HG03460 (cell line): ENCODE results near the gene CEBPG.

ENCODE experiments used
- ATAC-seq: cut with Tn5 transposase; IDR thresholded peaks from one replicate; pipeline ENCODE4 v1.9.1; 2021; ENCODE audit not compliant: unreplicated experiment

Gene CEBPG

DNA sequence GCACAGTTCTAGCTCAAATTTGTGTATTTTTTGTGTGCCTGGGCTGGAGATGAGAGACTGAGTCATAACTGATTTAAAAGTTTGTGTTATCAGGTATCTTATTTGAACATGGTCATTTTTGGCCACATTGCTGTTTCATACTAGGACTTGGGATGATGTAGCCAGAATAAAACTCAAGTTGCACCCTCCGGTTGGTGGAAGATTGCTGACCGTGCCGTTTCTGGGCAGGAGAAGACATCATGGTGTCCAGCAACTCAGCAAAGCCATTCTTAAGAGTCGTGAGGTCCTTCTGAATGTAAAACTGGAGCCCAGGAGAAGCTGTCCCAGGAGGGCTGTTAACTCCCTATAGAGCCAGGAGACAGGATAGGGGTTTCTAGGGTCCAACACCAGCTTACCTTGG lies 7.6 kb downstream of the CEBPG start:
- no peak for ATAC-seq

DNA sequence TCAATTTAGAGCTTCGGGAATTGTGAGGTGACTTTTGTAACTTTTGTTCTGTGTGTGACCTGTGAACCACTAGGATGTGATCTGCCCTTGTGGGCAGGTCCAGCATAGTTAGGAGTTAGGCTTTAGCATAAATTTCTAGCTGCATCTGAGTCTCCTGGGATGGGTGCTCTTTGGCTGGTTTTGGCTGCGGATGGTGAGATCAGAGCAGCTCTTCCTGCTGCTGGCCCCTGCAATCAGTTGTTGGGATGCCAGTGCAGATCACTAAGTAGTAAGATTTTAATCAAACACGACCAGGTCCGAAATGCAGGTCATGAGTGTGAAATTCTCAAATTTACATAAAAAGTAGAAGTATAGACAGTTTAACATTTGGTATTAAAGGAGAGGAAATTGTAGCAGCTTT lies 8.5 kb downstream of the CEBPG start:
- no peak for ATAC-seq

- ATAC-seq: no peak
Measured at GRCh38 chr19:33382982-33383381, 9.5 kb downstream of the CEBPG start.

DNA sequence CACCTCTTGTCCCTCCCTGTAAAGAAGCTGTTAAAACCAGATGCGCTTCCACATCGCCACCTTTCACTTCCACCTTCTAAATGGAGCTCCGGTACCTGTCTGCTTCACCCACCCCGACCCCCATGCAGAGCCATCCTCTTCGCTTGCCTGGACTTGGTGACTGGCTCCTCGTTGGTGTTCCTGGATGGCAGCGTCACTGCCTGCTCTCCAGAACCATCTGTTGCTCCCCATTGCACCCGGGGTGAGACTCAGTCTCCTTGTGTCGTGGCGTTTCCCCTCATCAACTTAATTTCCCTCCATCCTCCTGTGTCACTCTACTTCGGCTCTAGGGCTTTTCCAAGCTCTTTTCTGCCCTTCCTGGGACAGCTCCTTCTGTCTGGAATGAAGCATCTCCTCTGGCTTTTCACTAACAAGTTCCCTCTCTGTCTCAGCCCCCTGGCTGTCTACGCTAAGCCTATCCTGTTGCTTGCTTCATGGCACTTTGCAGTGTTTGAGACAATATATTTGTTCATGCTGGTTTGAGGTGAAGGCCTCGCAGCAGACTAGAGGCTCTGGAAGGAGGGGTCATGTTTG lies 10.3 kb downstream of the CEBPG start:
- no peak for ATAC-seq

DNA sequence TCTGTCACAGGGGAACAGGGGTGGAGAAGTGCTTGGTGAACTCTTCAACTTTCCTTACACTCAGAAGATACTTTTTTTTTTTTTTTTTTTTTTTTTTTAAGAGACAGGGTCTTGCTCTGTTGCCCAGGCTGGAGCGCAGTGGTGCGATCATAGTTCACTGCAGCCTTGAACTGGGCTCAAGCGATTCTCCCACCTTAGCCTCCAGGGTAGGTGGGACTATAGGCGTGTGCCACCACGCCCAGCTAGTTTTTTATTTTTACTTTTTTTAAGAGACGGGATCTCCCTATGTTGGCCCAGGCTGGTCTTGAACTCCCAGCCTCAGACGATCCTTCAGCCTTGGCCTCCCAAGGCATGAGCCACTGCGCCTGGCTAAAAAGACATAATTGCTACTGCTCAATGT lies 11.5 kb downstream of the CEBPG start:
- ATAC-seq: no peak

GRCh38 chr19:33385956-33386355 lies 12.4 kb downstream of the CEBPG start:
- no peak for ATAC-seq

- ATAC-seq: no peak
Measured at GRCh38 chr19:33386361-33386858, 12.9 kb downstream of the CEBPG start.

DNA sequence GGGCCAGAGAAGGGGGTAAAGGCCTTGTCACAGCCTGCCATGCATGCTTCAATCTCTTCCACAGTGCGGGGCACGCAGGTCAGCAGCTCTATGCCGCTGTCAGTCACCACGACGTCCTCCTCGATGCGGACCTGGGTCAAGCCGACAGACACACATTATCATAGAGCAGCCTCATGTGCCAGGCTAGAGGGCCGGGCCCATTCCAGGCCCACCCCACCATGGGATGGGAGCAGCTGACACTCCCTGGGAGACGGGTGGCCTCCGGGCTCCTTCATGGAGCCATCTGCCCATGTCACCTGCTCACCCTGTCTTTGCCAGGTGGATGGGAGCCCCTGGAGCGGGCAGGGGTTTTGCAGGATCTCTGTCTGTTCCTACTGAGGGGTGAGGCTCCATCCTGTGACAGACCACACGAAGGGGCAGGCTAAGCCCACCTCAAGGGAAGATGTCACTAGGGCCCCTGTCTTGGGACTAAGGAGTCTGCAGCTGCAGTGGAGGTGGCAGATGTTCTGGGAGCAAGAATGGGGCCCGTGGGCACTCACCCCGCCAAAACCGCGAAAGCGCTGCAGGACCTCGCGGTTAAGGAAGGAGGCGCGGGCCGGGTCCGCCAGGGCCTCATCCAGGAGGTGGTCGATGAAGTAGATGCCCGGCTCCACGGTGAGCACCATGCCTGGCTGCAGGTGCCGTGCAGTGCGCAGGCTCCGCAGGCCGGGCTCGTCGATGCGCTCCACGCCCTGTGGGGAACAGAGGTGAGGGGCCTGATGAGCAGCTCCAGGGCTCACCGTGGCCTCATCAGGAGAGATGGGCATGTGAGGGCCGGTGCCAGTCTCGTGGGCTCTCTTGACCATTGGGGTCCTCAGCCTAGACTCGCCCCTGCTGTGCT lies 14.1 kb downstream of the CEBPG start:
- no peak for ATAC-seq

DNA sequence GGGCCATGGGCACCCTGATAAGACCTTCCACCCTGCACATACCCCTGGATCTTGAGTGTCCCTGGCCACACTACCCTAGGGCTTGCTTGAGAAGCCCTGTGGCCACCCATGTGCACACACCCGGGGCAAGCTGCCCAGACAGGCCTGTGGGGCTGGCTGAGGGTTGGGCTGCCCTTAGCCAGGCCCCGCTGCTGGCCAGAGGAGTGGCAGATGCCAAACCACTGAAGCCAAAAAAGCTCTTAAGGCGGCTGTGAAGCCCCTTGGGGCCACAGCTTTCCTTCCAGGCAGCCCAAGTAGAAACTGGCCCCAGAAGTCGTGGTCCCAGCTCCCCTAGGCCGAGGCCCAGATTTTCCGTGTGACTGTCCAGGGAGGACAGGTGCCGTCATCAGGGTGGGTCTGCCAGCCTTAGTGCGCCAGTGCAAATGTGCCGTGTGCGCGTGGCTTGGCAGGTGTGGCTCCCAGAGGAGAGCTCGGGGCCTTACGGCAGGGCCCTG lies 14.8 kb downstream of the CEBPG start:
- ATAC-seq: no peak

GRCh38 chr19:33388725-33389420 lies 15.4 kb downstream of the CEBPG start:
- no peak for ATAC-seq

DNA sequence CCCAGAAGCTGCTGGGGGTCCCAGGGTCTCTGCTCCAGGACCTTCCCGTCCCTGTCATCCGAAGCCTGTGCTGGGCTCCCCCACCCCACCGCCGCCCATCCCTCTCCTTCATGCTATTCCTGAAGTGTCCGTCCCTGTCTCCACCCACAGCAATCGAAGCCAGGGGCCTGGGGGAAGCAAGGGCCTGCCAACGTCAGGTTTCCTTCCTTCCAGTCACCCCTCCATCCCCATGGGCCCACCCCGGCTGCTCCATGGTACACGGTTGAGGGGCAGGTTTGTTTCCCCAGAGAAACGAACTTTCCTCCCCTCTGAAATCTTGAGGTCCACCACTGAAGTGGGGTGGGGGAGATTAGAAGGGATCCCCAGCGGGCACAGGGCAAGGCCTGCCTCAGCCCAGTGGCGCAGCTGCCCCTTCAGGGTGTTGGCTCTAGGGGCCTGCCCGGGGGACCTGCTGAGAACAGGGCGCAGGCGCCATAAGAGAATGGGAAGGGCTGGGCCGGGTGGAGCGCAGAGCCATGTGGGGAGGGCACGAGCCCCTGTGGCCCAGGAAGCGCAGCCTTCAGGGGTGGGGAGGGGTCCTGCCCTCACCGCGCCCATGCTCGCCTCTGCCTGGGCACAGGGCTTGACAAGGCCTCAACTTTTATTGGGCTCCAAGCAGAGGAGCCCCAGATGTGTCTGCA lies 16.1 kb downstream of the CEBPG start:
- no peak for ATAC-seq

DNA sequence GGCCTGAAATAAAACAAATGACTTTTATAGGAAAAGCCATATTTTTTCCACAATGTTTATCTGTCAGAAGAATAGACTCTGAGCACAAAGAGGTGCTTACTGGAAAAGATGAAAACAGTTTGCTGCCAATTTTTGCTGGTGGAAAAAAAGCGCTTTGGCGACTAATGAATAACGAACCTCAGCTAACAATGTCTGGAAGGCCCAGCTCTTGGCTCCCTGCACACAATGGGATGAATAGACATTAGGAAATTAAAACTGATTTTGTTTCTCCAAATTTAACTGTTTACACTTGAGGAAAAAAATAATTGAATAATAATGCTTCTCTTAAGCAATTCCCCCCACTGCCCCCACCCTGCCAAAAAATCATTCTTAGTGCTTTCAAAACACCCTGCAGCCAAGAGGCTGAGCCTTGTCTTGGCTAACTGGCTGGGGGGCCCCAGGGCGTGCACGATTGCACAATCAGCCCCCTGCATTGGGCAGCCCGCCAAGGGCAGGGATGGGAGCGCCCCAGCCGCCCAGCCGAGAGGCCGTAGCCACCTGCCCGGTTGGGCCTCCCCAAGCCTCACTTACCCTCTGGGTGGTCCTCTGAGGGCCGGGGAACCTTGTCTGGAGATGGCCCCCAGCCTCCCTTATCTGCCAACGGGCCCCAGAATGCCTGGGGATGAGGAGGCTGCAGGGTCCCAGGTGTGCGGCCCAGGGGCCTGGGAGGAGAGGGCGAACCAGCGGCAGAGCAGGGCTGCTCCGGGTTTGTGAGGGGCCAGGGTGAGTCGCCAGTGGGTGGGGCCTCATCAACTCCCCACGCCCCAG lies 16.8 kb downstream of the CEBPG start:
- no peak for ATAC-seq

- no peak for ATAC-seq
Measured at GRCh38 chr19:33390908-33391630, 17.6 kb downstream of the CEBPG start.

DNA sequence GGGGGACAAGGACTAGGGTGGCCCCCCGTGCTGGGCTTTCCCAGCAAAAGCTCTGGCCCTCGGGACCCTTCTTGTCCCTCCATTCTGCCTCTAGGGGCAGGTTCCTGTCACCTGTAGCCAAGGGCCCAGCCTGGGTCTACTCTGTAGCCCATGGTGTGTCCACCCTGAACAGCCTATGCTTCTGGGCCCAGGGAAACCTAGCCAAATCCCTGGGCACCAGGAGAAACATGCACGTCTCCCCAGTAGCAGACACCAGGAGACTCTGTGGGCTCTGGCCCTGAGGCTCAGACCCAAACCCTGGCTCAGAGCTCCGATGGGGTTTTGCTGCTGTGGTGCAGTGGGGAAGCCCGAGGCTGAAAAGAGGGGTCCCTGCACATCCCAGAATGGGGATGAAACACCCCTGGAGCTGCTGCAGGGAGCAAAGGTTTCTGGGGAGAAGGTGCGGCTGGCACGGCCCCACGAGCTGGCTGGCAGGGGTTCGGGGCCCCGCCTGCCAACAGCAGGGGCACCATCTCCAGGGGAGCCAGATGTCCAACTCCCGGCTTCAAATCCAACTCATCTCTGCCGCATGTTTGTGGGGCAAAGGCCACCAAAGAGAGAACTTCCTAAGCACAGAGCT lies 18.2 kb downstream of the CEBPG start:
- ATAC-seq: no peak

DNA sequence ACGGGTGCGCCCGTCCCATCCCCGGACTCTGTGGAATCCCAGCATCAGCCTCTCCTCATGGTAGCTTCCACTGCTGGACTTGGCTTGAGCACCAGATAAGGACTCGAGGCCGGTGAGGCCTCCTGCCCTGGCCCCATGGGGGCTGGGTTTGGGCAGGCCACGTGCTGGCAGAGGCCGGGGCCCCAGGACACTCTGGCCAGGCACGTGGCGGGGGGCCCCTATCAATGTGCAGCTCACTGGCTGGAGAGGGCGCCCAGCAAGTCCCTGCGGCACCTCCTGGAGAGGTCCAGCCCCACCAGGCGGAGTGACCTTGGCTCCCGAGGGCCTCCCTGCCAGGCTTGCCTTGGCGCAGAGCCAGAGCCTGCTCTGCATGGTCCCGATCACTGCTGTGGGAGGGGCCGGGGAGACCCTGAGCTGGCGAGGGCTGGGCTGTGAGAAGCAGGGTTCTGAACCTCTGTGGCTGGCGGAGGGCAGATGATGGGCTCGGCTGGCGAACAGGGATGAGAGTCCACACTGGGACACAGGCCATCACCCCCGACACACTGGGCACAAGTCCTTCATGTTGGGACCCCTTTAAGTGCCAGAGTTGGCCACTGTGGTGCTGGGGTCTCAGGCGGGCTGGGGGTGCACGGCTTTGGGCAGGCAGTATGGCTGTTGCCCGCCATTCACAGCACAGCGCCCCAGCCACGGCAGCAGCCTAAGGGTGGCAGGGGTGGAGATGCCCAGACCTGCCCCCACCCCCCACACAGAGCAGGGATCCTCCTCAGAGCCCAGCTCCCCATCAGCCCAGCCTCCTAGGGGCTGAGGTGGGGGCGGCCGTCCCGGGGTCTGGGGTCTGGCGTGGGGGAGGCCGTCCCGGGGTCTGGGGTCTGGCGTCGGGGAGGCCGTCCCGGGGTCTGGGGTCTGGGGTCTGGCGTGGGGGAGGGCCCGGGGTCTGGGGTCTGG lies 19.1 kb downstream of the CEBPG start:
- no peak for ATAC-seq

DNA sequence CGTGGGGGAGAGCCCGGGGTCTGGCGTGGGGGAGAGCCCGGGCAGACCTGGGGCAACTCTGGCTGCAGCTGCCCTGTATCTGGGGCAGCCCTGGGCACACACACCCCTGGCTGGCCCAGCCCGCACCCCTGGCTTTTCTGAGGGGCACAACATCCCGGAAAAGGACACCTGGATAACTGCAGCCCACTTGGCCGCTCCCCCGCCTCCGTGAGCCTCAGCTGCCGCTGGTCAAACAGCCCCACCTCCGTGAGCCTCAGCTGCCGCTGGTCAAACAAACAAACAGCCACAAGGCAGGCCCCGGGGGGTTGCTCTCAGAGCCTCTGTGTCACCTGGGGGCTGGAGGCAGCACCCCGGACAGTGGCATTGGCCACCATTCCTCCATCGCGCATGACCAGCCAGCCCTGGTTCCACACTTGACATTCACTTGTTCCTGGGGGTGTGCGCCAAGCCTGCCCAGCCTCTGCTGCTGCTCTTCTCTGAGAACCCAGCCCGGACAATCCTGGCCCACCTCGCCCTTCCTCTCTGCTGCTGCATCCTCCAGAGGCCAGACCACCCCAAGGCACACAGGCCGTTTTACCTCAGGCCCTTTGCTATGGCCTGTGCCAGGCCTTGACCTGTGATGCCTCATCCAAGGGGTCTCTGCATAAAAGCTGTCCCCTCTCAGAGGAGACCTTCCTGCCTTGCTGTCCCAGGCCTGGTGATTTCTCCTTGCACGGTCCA lies 19.9 kb downstream of the CEBPG start:
- ATAC-seq: no peak

- no peak for ATAC-seq
Measured at GRCh38 chr19:33394006-33394722, 20.7 kb downstream of the CEBPG start.
